Spleen (tissue), 7 donors: ENCODE measurements around the gene EIF4B.

Source experiments
- CTCF ChIP-seq, 11 experiments: fragments of 200-600 bp in 7 of 11; fragments of 450-650 bp in 4 of 11; sonication (generic) in 4 of 11; IDR thresholded peaks in 8 of 11; conservative IDR thresholded peaks in 3 of 11; 1 replicate in 7 of 11; 2 replicates in 4 of 11; pipeline versions ENCODE4 v1.4.0 to v1.8.0; 2016 to 2021; ENCODE audit warnings: antibody characterized with exemption in 11 of 11, inconsistent platforms in 4 of 11, mild to moderate bottlenecking in 1 of 11
- POLR2A ChIP-seq, 3 donors: fragments of 450-650 bp; IDR thresholded peaks; one replicate each; pipeline ENCODE4 v1.5.1; 2017; ENCODE audit warnings: antibody characterized with exemption in 3 of 3, mild to moderate bottlenecking in 1 of 3
- donor health status: DM: no; HTN: no; CAD: no; lungs with moderate emphysema.
- donor health status: DM: no; HTN: no; CAD: no.
- donor health status: DM: no; HTN: no; CAD: no.

DNA sequence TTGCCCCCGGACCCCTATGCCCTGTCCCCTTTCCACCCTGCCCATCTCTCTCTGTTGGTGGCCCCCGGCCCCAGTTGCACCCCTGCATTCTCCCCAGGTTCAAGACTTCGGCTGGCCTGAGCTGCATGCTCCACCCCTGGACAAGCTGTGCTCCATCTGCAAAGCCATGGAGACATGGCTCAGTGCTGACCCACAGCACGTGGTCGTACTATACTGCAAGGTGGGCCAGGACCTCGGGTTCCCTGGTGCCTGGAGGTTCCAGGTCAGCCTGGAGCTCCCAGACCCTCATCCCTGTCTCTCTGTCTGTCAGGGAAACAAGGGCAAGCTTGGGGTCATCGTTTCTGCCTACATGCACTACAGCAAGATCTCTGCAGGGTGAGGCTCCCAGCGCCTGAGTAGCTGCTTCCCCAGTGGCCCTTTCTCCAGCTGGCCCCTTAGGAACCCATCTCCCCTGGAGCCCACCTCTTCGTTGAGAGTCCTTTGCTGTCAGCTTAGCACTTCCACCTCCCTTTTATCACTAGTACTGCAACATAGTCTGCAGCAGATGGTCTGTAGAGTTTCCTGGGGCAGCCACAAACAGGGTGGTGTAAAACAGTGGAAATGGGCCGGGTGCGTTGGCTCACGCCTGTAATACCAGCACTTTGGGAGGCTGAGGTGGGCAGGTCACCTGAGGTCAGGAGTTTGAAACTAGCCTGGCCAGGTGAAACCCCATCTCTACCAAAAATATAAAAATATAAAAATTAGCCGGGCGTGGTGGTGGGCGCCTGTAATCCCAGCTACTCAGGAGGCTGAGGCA is 49.4 kb downstream of the EIF4B start:
- TF ChIP-seq POLR2A (IDR thresholded peaks at IDR 0.05) (no peak), CTCF (IDR thresholded peaks at IDR 0.05 in 8 of 11, conservative IDR thresholded peaks at IDR 0.05 in 3 of 11) (no peak)
